HUES6 (cell line): ENCODE measurements around the gene GPC3.

Experiments used
- H3K27ac ChIP-seq: 2 replicates; pipeline ENCODE4 v1.7.0; 2013; ENCODE audit warnings: low read depth, mild to moderate bottlenecking, low read length, inconsistent platforms
- H3K27me3 ChIP-seq: 2 replicates; pipeline ENCODE4 v1.6.1; 2013; ENCODE audit warnings: low read length; ENCODE audit not compliant: control insufficient read depth, insufficient read depth
- H3K36me3 ChIP-seq: 2 replicates; pipeline ENCODE4 v1.6.1; 2013; ENCODE audit warnings: low read length; ENCODE audit not compliant: control insufficient read depth, insufficient read depth
- H3K4me1 ChIP-seq: 2 replicates; pipeline ENCODE4 v1.6.1; 2013; ENCODE audit warnings: low read length; ENCODE audit not compliant: control insufficient read depth, insufficient read depth
- H3K4me3 ChIP-seq: 2 replicates; pipeline ENCODE4 v1.5.1; 2013; ENCODE audit warnings: low read depth, low read length
- H3K9ac ChIP-seq: one replicate; pipeline ENCODE4 v1.6.1; 2013; ENCODE audit warnings: mild to moderate bottlenecking, low read length
- H3K9me3 ChIP-seq: 2 replicates; pipeline ENCODE4 v1.6.1; 2013; ENCODE audit warnings: low read depth, low read length; ENCODE audit not compliant: control insufficient read depth, insufficient read depth

GPC3 gene

DNA sequence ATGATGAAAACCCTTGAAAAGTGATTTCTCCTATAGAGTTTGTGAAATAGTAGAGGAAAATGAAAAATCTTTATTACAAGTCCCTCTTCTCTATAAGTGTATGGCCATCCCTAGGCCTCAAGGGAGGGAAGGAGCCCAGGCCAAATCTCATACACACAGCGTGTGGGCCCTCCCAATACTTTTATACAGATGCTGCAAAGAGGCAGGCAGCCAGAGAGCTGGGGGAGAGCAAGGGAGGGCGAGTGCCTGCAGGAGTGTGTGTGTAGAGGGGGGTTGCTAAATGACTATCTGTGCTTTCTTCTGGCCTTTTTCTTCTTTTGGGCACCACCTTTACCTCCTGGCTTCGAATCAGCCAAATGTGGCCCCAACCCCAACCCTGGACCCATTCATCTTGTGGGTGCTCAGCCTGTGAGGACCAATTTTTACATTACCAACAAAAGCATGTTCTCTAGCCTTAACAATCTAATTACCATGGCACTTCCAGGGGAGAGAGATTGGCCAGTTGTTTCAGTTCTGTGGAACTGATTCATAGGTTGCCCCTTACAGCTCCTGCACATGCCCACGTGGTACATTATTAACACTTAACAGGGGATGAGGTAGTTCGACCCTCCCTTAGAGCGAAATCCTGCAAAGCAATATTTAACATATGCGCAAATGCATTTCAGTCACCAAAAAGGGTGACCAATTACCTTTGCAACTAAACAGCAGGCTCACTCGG, 2.0 kb downstream of the GPC3 start:
- H3K36me3 ChIP-seq, result no peaks in the 10 kb centered on the region
- peak overlapping the region; percentile 75 for H3K4me3 ChIP-seq
- H3K4me1 ChIP-seq, result peaks cover 54% of the 10 kb centered on the region
- no peaks in the 10 kb centered on the region for H3K9me3 ChIP-seq
- peaks cover 36% of the 10 kb centered on the region for H3K27me3 ChIP-seq
- H3K27ac ChIP-seq, result no peak overlapping the region
- no peak overlapping the region for H3K9ac ChIP-seq

DNA sequence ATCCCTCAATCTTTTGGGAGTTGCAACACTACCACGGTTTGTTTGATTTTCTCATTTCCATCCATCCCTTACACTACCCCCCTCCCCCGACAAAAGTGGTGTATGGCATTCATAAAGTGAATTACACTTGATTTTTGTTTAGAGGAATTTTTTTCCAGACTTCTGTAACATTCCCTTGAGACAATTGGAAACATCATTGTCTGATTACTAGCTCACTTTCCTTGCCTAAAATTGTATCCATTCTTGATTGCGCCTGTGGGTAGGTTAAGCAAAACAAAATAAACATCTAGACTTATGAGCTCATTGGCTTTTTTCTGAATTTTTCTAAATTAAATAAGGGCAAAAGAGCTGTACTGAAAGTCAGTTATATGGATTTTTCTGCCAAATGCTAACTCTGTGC, 3.5 kb downstream of the GPC3 start:
- no peak overlapping the region for H3K9ac ChIP-seq
- peaks cover 29% of the 10 kb centered on the region for H3K27me3 ChIP-seq

DNA sequence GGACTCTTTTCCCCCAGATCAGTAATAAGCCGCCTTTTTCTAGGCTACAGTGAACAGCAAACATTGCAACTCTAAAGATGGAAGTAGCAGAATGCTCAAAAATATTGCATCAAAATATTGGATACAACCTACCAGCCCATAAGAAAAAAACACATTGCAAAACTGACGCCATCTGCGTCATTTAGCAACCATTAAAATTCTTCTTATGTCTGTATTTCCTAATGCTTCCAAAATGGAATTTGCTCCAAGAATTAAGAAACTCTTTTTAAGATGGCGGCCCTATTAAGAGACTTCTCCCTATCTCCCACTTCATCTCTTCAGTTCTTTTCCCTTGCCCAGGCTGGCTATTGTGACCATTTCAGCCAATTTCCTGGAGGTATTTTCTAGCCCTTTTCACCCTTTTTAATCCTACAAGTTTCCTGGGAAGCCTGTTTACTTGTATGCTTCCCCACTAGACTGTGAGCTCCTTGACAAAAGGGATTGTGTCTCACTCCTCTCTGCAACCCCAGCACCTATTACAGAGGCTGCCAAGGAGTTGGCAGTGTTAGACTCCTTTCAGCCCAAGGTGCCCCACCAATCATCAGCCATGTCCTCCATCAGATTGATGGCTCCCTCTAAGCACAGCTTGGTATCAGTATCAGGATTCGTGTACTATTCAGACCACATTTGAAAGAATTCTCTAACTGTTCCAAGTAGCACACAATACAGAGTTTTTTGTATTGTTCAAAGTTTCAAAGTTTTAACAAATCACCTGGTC, 4.4 kb downstream of the GPC3 start:
- no peak overlapping the region for H3K4me3 ChIP-seq
- no peak overlapping the region for H3K27ac ChIP-seq
- H3K27me3 ChIP-seq, result peaks cover 28% of the 10 kb centered on the region
- H3K36me3 ChIP-seq, result no peaks in the 10 kb centered on the region
- H3K9ac ChIP-seq, result no peak overlapping the region
- H3K9me3 ChIP-seq, result no peaks in the 10 kb centered on the region
- H3K4me1 ChIP-seq, result peaks cover 42% of the 10 kb centered on the region

More for the DNA sequence above, 3.5 kb downstream of the GPC3 start:
- Histone ChIP-seq H3K4me3 (0 out of 2 replicates have a peak overlapping the region, but pooled peaks have one; percentile 24), H3K9me3 (no peaks in the 10 kb centered on the region), H3K4me1 (peaks cover 42% of the 10 kb centered on the region), H3K27ac (no peak overlapping the region), H3K36me3 (no peaks in the 10 kb centered on the region)

DNA sequence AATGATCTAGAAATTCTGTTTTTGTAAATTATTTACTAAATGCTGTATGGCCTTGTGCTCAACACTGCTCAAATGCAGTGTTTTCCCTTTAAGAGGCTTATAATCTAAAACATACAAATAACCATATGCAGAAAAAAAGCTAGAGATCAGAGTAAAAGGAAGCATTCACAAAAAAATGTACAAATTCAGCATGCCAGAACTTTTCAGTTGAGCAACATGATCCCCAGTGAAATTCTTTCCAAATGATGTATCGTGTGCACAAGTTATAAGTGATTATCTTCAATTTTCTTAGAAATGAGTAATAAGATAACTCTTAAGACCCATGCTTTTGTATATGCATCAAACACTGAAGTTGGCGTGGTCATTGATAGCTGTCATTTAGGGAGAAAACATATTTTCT, 5.0 kb downstream of the GPC3 start:
- H3K9ac ChIP-seq, result no peak overlapping the region
- H3K27me3 ChIP-seq, result peaks cover 27% of the 10 kb centered on the region
- H3K36me3 ChIP-seq, result no peaks in the 10 kb centered on the region
- peaks cover 42% of the 10 kb centered on the region for H3K4me1 ChIP-seq
- H3K4me3 ChIP-seq, result no peak overlapping the region
- no peaks in the 10 kb centered on the region for H3K9me3 ChIP-seq
- H3K27ac ChIP-seq, result no peak overlapping the region

DNA sequence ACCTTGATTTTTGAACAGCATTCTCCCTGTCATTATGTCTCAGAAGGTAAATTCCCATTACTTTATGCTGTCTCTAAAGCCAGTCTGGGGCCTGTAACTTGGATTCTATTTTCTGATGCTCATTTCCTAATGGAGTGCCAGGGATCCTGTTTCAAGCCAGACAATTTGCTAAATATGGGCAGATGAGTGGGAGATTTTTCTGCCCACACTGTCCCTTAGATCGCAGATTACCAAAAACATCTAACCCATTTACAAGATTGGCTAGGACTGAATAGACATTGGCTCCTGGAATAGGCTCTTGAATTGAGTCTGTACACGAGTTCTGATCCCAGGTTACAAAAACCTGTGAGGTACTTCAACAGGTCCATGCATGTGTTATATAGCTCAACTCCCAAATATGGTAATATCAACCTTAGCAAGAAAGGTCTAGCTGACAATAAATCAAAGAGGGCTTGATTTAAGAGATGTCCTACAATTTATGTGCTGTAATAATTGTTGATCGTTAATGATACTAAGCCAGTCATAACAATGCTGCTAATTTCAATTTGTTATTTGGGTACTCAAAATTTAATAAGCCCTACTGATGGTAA, 5.7 kb downstream of the GPC3 start:
- Histone ChIP-seq H3K27me3 (peaks cover 20% of the 10 kb centered on the region), H3K9ac (no peak overlapping the region), H3K36me3 (no peaks in the 10 kb centered on the region), H3K4me1 (peaks cover 36% of the 10 kb centered on the region), H3K9me3 (no peaks in the 10 kb centered on the region), H3K4me3 (no peak overlapping the region), H3K27ac (no peak overlapping the region)

DNA sequence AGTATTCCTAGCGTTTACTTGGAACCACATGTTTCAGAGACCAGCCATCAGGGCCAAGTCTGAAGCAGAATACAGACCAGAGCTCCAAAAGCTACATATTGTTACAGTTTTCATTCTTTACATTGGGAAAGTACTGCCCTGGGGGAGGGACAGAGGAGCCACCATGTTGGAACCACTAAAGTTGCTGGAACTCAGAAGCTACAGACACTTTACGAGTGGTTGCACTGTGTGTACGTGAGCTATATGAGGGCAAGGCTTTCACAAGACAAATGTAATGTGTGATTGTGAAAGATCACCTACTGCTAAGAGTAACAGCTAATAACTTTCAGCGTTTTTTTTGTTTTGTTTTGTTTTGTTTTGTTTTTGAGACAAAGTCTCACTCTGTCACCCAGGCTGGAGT, 11.7 kb downstream of the GPC3 start:
- no peaks in the 10 kb centered on the region for H3K36me3 ChIP-seq
- no peaks in the 10 kb centered on the region for H3K27me3 ChIP-seq
- no peak overlapping the region for H3K4me3 ChIP-seq
- H3K9me3 ChIP-seq, result no peaks in the 10 kb centered on the region
- no peak overlapping the region for H3K9ac ChIP-seq
- H3K4me1 ChIP-seq, result peaks cover 29% of the 10 kb centered on the region
- no peak overlapping the region for H3K27ac ChIP-seq

DNA sequence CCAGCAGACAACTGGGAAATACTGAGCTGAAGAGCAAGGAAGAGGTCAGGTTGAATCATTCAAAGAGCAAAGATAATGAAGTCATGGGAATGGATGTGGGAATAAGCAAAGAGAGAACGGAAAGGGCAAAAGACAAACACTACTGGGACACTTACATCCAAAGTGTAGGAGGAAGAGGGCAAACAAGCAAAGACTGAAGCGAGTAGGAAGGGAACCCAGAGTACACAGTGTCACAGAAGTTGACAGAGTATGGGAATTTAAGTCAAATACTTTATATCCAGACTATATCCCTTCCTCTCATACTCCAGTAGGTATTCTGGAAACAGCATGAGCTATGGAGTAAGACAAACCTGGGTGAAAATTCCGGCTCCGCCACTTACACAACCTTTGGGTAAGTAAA, 12.5 kb downstream of the GPC3 start:
- H3K9ac ChIP-seq, result no peak overlapping the region
- peaks cover 37% of the 10 kb centered on the region for H3K4me1 ChIP-seq
- H3K36me3 ChIP-seq, result no peaks in the 10 kb centered on the region

DNA sequence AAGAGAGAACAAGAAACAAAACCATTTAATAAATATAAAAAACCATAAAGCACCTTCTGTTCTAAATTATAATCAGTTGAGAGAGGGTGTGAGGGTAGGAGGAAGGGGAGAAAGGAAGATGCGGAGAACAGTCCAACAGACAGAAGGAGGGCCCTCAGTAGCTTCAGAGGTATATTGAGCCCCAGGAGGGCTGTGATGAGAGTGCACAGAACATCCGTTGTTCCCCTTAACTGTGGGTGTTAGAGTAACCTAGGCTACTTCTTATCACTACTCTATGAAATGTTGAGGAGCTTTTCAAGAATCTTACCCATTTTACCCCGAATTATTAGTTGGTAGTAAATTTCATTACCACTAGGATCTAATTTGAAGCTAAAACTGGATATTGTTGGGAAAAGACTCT, 13.8 kb downstream of the GPC3 start:
- Histone ChIP-seq H3K9ac (no peak overlapping the region), H3K4me3 (no peak overlapping the region), H3K27ac (no peak overlapping the region), H3K9me3 (no peaks in the 10 kb centered on the region), H3K36me3 (no peaks in the 10 kb centered on the region), H3K27me3 (no peaks in the 10 kb centered on the region; the same call in 1 of the 2 replicates), H3K4me1 (peaks cover 41% of the 10 kb centered on the region)

More for the DNA sequence above, 12.5 kb downstream of the GPC3 start:
- H3K27me3 ChIP-seq, result no peaks in the 10 kb centered on the region; the same call in 1 of the 2 replicates
- no peak overlapping the region for H3K4me3 ChIP-seq
- H3K9me3 ChIP-seq, result no peaks in the 10 kb centered on the region
- H3K27ac ChIP-seq, result no peak overlapping the region

DNA sequence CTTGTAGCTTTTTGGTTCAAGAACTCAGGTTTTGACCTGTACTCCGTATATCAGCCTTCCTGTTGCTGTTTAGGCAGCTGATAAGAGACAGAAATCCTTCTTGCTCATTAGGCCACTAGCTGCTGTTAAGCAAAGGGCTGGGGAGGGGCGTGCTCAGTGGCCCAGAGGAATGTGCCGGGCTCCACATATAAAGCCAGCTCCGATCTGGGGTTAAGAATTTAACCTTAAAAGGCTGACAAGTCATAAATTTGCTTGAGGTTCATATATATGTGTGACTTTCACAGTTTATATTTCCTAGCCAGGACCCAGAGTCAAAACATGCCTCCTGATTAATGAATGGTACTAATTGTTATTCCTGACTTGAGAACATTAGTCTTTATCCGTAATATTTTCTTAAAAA, 15.3 kb downstream of the GPC3 start:
- Histone ChIP-seq H3K27me3 (peaks cover 3% of the 10 kb centered on the region; the same call in 1 of the 2 replicates), H3K4me1 (peaks cover 48% of the 10 kb centered on the region), H3K36me3 (no peaks in the 10 kb centered on the region), H3K9ac (no peak overlapping the region), H3K27ac (peak overlapping the region; percentile 18; the same call in 1 of the 2 replicates), H3K9me3 (no peaks in the 10 kb centered on the region), H3K4me3 (peak overlapping the region; percentile 12; the same call in 1 of the 2 replicates)

DNA sequence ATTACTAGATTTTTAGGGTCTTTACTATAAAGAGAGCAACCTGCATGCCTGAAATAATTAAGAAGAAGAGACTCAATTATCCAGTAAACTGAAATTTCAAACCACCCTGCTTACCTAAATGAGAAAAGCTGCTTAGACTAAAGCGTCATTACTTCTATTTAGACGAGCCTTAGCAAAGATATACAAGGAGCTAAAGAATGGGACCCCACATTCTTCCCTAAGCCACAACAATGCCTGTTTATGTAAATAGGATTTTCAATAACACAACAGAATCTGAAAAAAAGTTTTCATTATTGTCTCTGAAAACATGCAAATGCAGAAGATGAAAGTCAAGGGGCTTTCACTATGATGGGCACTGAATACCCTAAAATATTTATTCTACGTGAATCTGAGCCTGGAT, 16.2 kb downstream of the GPC3 start:
- Histone ChIP-seq H3K36me3 (no peaks in the 10 kb centered on the region), H3K27ac (no peak overlapping the region; the same call in 1 of the 2 replicates), H3K9ac (no peak overlapping the region), H3K9me3 (no peaks in the 10 kb centered on the region), H3K27me3 (peaks cover 3% of the 10 kb centered on the region; the same call in 1 of the 2 replicates), H3K4me3 (0 out of 2 replicates have a peak overlapping the region, but pooled peaks have one; percentile 23), H3K4me1 (peaks cover 48% of the 10 kb centered on the region)

DNA sequence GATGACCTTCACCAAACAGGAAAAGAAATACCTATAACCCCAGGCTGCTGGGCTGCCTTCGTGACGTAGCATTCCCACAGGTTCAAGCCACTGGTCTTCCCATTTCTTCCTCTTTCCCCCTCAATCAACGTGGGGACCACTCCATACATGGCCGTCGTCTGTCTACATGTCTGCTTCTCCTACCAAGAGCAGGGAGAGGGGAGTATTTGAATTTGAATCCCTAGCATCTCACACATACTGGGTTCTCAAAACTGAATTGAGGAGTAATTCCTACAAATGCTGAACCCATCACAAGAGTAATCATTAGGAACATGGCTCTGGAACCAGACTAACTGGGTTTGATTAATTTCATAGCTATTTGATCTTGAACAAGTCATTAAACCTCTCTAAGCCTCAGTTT, 17.3 kb downstream of the GPC3 start:
- Histone ChIP-seq H3K9ac (no peak overlapping the region), H3K4me3 (no peak overlapping the region), H3K27me3 (peaks cover 3% of the 10 kb centered on the region; the same call in 1 of the 2 replicates), H3K9me3 (no peaks in the 10 kb centered on the region), H3K36me3 (no peaks in the 10 kb centered on the region), H3K27ac (no peak overlapping the region), H3K4me1 (peaks cover 48% of the 10 kb centered on the region)
